ENCODE results near the gene HPS3.

DNA sequence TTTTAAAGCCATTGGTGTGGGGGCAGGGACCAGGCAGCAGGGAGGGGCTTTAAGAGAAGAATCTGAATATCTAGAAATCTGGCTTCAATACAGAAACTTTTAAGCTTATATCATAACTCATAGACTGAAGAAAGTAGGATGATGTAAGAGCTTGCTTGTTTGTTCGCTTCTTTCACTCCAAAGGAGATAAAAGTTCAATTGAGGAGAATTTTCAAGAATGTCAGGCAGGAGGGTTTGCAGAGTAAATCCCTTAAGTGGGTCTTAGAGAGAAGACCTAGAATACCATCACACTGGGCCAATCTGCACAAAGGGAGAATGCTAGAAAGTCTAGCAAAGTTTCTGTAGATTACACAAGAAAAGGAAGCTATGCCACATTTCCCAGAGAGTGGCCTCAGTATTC, 39.0 kb upstream of the HPS3 start:
- no peak for TF ChIP-seq ZNF548 (tag by site-specific recombination; IDR thresholded peaks at IDR 0.05)
- no peak for TF ChIP-seq ZNF837 (tag by site-specific recombination; IDR thresholded peaks at IDR 0.05)
- TF ChIP-seq RBAK (tag by site-specific recombination; IDR thresholded peaks at IDR 0.05), result no peak
- TF ChIP-seq ZFP41 (tag by site-specific recombination; IDR thresholded peaks at IDR 0.05; ENCODE audit: borderline replicate concordance), result no peak
